Measurements from ENCODE around the gene ALPG. TPM values are rescaled to one million over a fixed set of nuclear protein-coding genes. Genes with fewer than 3 reads are reported as not detected.

Gene ALPG
- total and polyA plus RNA-seq, 2 of the 13 experiments (the other 11 are each of a cell fraction or from before 2014, with no cell fraction given): not detected

GRCh38 chr2:232444409-232445148, 37.9 kb downstream of the ALPG start:
- Histone ChIP-seq H3K4me3 (replicated peaks in 1 of 3; ENCODE audit: insufficient read depth in 1 of 3, low read depth in 2 of 3, low read length in 3 of 3) (peak overlapping the region; percentile 8 to 73 (median 18)), H3K9ac (ENCODE audit: insufficient read depth, low read depth, low read length) (peak overlapping the region; percentile 37), H3K79me2 (ENCODE audit: insufficient read depth, low read length) (no peaks in the 10 kb centered on the region), H3K9me3 (ENCODE audit: low read length) (no peaks in the 10 kb centered on the region), H3K27me3 (ENCODE audit: control insufficient read depth in 1 of 2, insufficient read depth in 2 of 2, low read length in 2 of 2) (peaks cover 3 to 22% of the 10 kb centered on the region in 2 experiments; a peak in 4 of 5 replicates), H3K4me1 (ENCODE audit: insufficient read depth, low read length) (peaks cover 28% of the 10 kb centered on the region), H3K4me2 (ENCODE audit: low read depth, low read length) (peak overlapping the region; percentile 97), H4K20me1 (ENCODE audit: insufficient read depth, low read length) (no peaks in the 10 kb centered on the region), H3K36me3 (replicated peaks in 1 of 2; ENCODE audit: control insufficient read depth in 1 of 2, insufficient read depth in 2 of 2, low read length in 2 of 2) (no peaks in the 10 kb centered on the region), H3K27ac (ENCODE audit: extremely low read length, insufficient read depth, low read length) (no peak overlapping the region), H2AFZ (ENCODE audit: low read length) (no peak overlapping the region)
- ChIA-PET CTCF (ENCODE audit: low intra/inter-chr PET ratio, low total read pairs) (no interaction called here), POLR2A (no interaction called here)
- DNase-seq (ENCODE audit: low spot score): peak; percentile 56
- ATAC-seq: peak; percentile 32
- no peak for FAIRE-seq
- no TSS peak for BruUV-seq (replicated peaks)
- in situ Hi-C loops (cut with HindIII; ENCODE audit: extremely low pct_ligation_motif_present, low pct_unique_long_range_greater_than_20kb) (loop anchor here (5.0 kb wide), 1 partner anchor 537 kb away; no protein-coding TSS in a partner anchor), intact Hi-C loops (cut with micrococcal nuclease; ENCODE audit: unreplicated experiment) (loop anchor here (5.0 kb wide), 1 partner anchor 78 kb away; the partner anchor contains the start of gene PRSS56)
- 65% methylated on average over 15 of the region's 21 CpGs for WGBS (ENCODE audit: low lambda C conversion rate)
- TF ChIP-seq PRDM10 (CRISPR knock-in tag; IDR thresholded peaks at IDR 0.05; ENCODE audit: low read depth) (no peak), NFIB (CRISPR knock-in tag; IDR thresholded peaks at IDR 0.05; ENCODE audit: borderline replicate concordance) (no peak), UBTF (CRISPR knock-in tag; IDR thresholded peaks at IDR 0.05) (peak; percentile 26), ARID4A (CRISPR knock-in tag; IDR thresholded peaks at IDR 0.05; ENCODE audit: borderline replicate concordance) (peak; percentile 8; the same call in 1 of the 2 replicates), ZNF614 (CRISPR knock-in tag; IDR thresholded peaks at IDR 0.05; ENCODE audit: borderline replicate concordance) (no peak), RNF2 (conservative IDR thresholded peaks at IDR 0.05; ENCODE audit: low read depth) (no peak), E2F5 (CRISPR knock-in tag; conservative IDR thresholded peaks at IDR 0.05) (no peak), HIC2 (CRISPR knock-in tag; IDR thresholded peaks at IDR 0.05; ENCODE audit: low read depth) (peak; percentile 0; the same call in 1 of the 2 replicates)

Measured in HepG2 (cell line).